Esophagus squamous epithelium (tissue), 5 donors: Measurements from ENCODE around the gene CSF1R. TPM values are rescaled to one million over a fixed set of nuclear protein-coding genes. Genes with fewer than 3 reads are reported as not detected.

Experiments
- DNase-seq: peaks from one replicate; lab custom pipeline; 2025; lab: John Stamatoyannopoulos, UW
- H3K27ac ChIP-seq, 4 donors: fragments of 200-600 bp; sonication (generic); one replicate each; pipeline ENCODE4 v1.5.1; 2016 to 2019; ENCODE audit warnings: mild to moderate bottlenecking in 1 of 4
- H3K27me3 ChIP-seq, 4 donors: fragments of 200-600 bp; sonication (generic); 1 replicate in 3 of 4; 2 replicates in 1 of 4; pipeline versions ENCODE4 v1.5.1 to v1.6.0; 2017 to 2021; ENCODE audit warnings: antibody characterized with exemption in 1 of 4
- H3K36me3 ChIP-seq, 3 donors: fragments of 200-600 bp; sonication (generic); one replicate each; pipeline ENCODE4 v1.5.1; 2016 to 2019
- H3K4me1 ChIP-seq, 3 donors: fragments of 200-600 bp; sonication (generic); one replicate each; pipeline ENCODE4 v1.5.1; 2017 to 2019
- H3K4me3 ChIP-seq, 4 donors: fragments of 200-600 bp; sonication (generic); 1 replicate in 3 of 4; 2 replicates in 1 of 4; pipeline ENCODE4 v1.5.1; 2016 to 2019; ENCODE audit warnings: mild to moderate bottlenecking in 2 of 4, moderate library complexity in 1 of 4
- H3K9me3 ChIP-seq, 3 donors: fragments of 200-600 bp; sonication (generic); one replicate each; pipeline ENCODE4 v1.5.1; 2016 to 2019
- POLR2A ChIP-seq, 4 donors: fragments of 450-650 bp; IDR thresholded peaks; one replicate each; pipeline ENCODE4 v1.6.1; 2017; ENCODE audit warnings: antibody characterized with exemption in 4 of 4, mild to moderate bottlenecking in 4 of 4, moderate library complexity in 3 of 4
- WGBS, 2 donors: methylation state at CpG; one replicate each; pipeline ENCODE4 v1.1.5; 2018; 5-methylcytosine and 5-hydroxymethylcytosine counted together
- intact Hi-C: fragments of 100-400 bp; cut with DNase I; formaldehyde crosslinking; loops from one replicate; pipeline ENCODE4 v1.15.0; 2022
- total RNA-seq, 4 donors: library from RNA; depleted of rRNA; stranded (reverse); fragments of >200 nt; gene quantifications; one replicate each; pipeline ENCODE4 v1.1.0, GENCODE V29; 2016
- TF ChIP-seq, protein P1 (sequence below), 6 experiments: fragments of 450-650 bp in 4 of 6; fragments of 200-600 bp in 2 of 6; sonication (generic) in 2 of 6; IDR thresholded peaks; one replicate each; pipeline ENCODE4 v1.5.1; 2016 to 2019; ENCODE audit warnings: antibody characterized with exemption in 6 of 6, mild to moderate bottlenecking in 4 of 6, moderate library complexity in 4 of 6
- donor health status: DM: yes; HTN: yes; CAD: no.

The CSF1R gene
- total RNA-seq, 4 donors from 2014 or later: 4.3 to 38.7 (median 15.1) TPM

GRCh38 chr5:150132740-150133139, 46.4 kb upstream of the CSF1R start:
- Histone ChIP-seq H3K4me1 (peaks cover 10 to 79% (median 33%) of the 10 kb centered on the region in 3 donors), H3K36me3 (peaks cover 0 to 23% (median 0%) of the 10 kb centered on the region in 3 donors), H3K4me3 (no peak overlapping the region), H3K9me3 (no peaks in the 10 kb centered on the region), H3K27me3 (peaks cover 0 to 18% (median 0%) of the 10 kb centered on the region in 4 donors), H3K27ac (peak overlapping the region; percentile 36 to 94 (median 72))
- intact Hi-C loops: no loop called here
- 88 to 89% methylated on average over 14 to 16 of the region's 22 CpGs for WGBS, 2 donors
- TF ChIP-seq POLR2A (IDR thresholded peaks at IDR 0.05): no peak
- TF ChIP-seq, protein P1, sequence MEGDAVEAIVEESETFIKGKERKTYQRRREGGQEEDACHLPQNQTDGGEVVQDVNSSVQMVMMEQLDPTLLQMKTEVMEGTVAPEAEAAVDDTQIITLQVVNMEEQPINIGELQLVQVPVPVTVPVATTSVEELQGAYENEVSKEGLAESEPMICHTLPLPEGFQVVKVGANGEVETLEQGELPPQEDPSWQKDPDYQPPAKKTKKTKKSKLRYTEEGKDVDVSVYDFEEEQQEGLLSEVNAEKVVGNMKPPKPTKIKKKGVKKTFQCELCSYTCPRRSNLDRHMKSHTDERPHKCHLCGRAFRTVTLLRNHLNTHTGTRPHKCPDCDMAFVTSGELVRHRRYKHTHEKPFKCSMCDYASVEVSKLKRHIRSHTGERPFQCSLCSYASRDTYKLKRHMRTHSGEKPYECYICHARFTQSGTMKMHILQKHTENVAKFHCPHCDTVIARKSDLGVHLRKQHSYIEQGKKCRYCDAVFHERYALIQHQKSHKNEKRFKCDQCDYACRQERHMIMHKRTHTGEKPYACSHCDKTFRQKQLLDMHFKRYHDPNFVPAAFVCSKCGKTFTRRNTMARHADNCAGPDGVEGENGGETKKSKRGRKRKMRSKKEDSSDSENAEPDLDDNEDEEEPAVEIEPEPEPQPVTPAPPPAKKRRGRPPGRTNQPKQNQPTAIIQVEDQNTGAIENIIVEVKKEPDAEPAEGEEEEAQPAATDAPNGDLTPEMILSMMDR (IDR thresholded peaks at IDR 0.05): no peak
- no peak for DNase-seq

GRCh38 chr5:150131978-150132694, 45.8 kb upstream of the CSF1R start:
- WGBS, 2 donors: 63 to 87% methylated on average over 3 to 11 of the region's 12 CpGs
- Histone ChIP-seq H3K36me3 (peaks cover 0 to 25% (median 0%) of the 10 kb centered on the region in 3 donors), H3K4me3 (no peak overlapping the region), H3K27me3 (peaks cover 0 to 12% (median 0%) of the 10 kb centered on the region in 4 donors), H3K27ac (peak overlapping the region in 3 of 4 donors; percentile 53 to 94 (median 91)), H3K4me1 (peaks cover 6 to 72% (median 27%) of the 10 kb centered on the region in 3 donors), H3K9me3 (no peaks in the 10 kb centered on the region)
- intact Hi-C loops: no loop called here
- TF ChIP-seq, protein P1 (IDR thresholded peaks at IDR 0.05): no peak
- no peak for TF ChIP-seq POLR2A (IDR thresholded peaks at IDR 0.05)
- DNase-seq: no peak

DNA sequence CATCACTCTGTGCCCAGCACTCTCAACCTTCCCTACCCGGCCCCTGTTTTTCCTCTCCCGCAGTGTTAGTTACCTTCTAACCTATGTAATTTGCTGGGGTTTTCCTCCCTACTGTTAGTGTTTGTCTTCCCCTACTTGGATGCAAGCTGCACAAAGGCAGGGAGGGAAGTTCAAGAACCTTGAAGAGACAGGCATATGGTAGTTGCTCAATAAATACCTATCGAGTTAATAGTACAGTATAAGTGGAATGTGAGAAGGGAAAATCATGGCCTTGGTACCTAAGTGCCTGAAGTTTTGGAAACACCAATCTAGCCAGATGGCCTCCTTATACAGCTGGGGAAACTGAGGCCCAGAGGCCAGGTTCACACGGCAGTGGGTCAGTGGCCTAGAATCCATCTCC, 45.1 kb upstream of the CSF1R start:
- no peak for DNase-seq
- H3K4me3 ChIP-seq: no peak overlapping the region
- H3K27me3 ChIP-seq: peaks cover 0 to 9% (median 0%) of the 10 kb centered on the region in 4 donors
- WGBS, 2 donors: 73 to 84% methylated on average over 4 of the region's 4 CpGs
- H3K36me3 ChIP-seq: peaks cover 0 to 31% (median 0%) of the 10 kb centered on the region in 3 donors
- TF ChIP-seq POLR2A (IDR thresholded peaks at IDR 0.05): no peak
- no peaks in the 10 kb centered on the region for H3K9me3 ChIP-seq
- intact Hi-C loops: no loop called here
- H3K4me1 ChIP-seq: peaks cover 0 to 66% (median 20%) of the 10 kb centered on the region in 3 donors
- H3K27ac ChIP-seq: peak overlapping the region in 3 of 4 donors; percentile 53 to 94 (median 91)

DNA sequence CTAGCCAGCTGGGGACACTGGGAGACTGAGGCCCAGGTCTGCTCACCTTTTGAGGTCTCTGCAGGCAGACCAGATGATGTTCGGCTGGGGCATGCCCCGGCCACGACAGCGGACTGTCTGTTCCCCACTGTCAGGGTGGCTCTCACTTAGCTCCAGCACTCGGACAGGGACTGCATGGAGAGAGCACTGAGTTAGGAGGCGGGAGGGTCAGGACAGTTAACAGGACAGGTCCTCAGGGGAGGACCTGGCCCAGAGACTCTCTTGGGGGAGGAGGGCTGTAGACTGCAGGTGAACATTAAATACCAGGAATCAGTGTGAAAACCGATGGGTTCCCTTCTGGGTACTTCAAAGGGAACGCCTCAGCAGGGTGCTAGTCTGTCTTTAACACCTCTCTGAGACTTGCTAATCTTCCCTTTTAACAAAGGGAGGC, 44.2 kb upstream of the CSF1R start:
- no peak overlapping the region for H3K4me3 ChIP-seq
- intact Hi-C loops: no loop called here
- peaks cover 0 to 7% (median 0%) of the 10 kb centered on the region in 4 donors for H3K27me3 ChIP-seq
- peaks cover 0 to 56% (median 16%) of the 10 kb centered on the region in 3 donors for H3K4me1 ChIP-seq
- peak overlapping the region in 3 of 4 donors; percentile 31 to 32 (median 31) for H3K27ac ChIP-seq
- no peak for DNase-seq
- H3K36me3 ChIP-seq: peaks cover 0 to 39% (median 0%) of the 10 kb centered on the region in 3 donors
- 82 to 100% methylated on average over 2 to 6 of the region's 8 CpGs for WGBS, 2 donors
- H3K9me3 ChIP-seq: no peaks in the 10 kb centered on the region
- TF ChIP-seq, protein P1 (IDR thresholded peaks at IDR 0.05): no peak
- no peak for TF ChIP-seq POLR2A (IDR thresholded peaks at IDR 0.05)

- peak overlapping the region in 3 of 4 donors; percentile 31 to 32 (median 31) for H3K27ac ChIP-seq
- intact Hi-C loops: no loop called here
- peak overlapping the region in 3 of 4 donors; percentile 21 to 57 (median 23) for H3K4me3 ChIP-seq
These were observed 43.6 kb upstream of the CSF1R start for GRCh38 chr5:150129813-150130492.

More at GRCh38 chr5:150129813-150130492, 43.6 kb upstream of the CSF1R start:
- WGBS, 2 donors: 31 to 71% methylated on average over 4 to 14 of the region's 25 CpGs
- Histone ChIP-seq H3K36me3 (peaks cover 0 to 40% (median 0%) of the 10 kb centered on the region in 3 donors), H3K9me3 (no peaks in the 10 kb centered on the region), H3K4me1 (peaks cover 0 to 51% (median 16%) of the 10 kb centered on the region in 3 donors), H3K27me3 (peaks cover 0 to 2% (median 0%) of the 10 kb centered on the region in 4 donors)
- DNase-seq: no peak
- TF ChIP-seq POLR2A (IDR thresholded peaks at IDR 0.05): no peak
- TF ChIP-seq, protein P1 (IDR thresholded peaks at IDR 0.05): peak; percentile 76 to 89 (median 86)
